Esophagus squamous epithelium (tissue), 5 donors: ENCODE results near the gene TCL1B. TPM values are rescaled to one million over a fixed set of nuclear protein-coding genes. Genes with fewer than 3 reads are reported as not detected.

Experiments
- DNase-seq: peaks from one replicate; lab custom pipeline; 2025; lab: John Stamatoyannopoulos, UW
- H3K27ac ChIP-seq, 4 donors: fragments of 200-600 bp; sonication (generic); one replicate each; pipeline ENCODE4 v1.5.1; 2016 to 2019; ENCODE audit warnings: mild to moderate bottlenecking in 1 of 4
- H3K27me3 ChIP-seq, 4 donors: fragments of 200-600 bp; sonication (generic); 1 replicate in 3 of 4; 2 replicates in 1 of 4; pipeline versions ENCODE4 v1.5.1 to v1.6.0; 2017 to 2021; ENCODE audit warnings: antibody characterized with exemption in 1 of 4
- H3K36me3 ChIP-seq, 3 donors: fragments of 200-600 bp; sonication (generic); one replicate each; pipeline ENCODE4 v1.5.1; 2016 to 2019
- H3K4me1 ChIP-seq, 3 donors: fragments of 200-600 bp; sonication (generic); one replicate each; pipeline ENCODE4 v1.5.1; 2017 to 2019
- H3K4me3 ChIP-seq, 4 donors: fragments of 200-600 bp; sonication (generic); 1 replicate in 3 of 4; 2 replicates in 1 of 4; pipeline ENCODE4 v1.5.1; 2016 to 2019; ENCODE audit warnings: mild to moderate bottlenecking in 2 of 4, moderate library complexity in 1 of 4
- H3K9me3 ChIP-seq, 3 donors: fragments of 200-600 bp; sonication (generic); one replicate each; pipeline ENCODE4 v1.5.1; 2016 to 2019
- CTCF ChIP-seq, 6 experiments: fragments of 450-650 bp in 4 of 6; fragments of 200-600 bp in 2 of 6; sonication (generic) in 2 of 6; IDR thresholded peaks; one replicate each; pipeline ENCODE4 v1.5.1; 2016 to 2019; ENCODE audit warnings: antibody characterized with exemption in 6 of 6, mild to moderate bottlenecking in 4 of 6, moderate library complexity in 4 of 6
- POLR2A ChIP-seq, 4 donors: fragments of 450-650 bp; IDR thresholded peaks; one replicate each; pipeline ENCODE4 v1.6.1; 2017; ENCODE audit warnings: antibody characterized with exemption in 4 of 4, mild to moderate bottlenecking in 4 of 4, moderate library complexity in 3 of 4
- WGBS, 2 donors: methylation state at CpG; one replicate each; pipeline ENCODE4 v1.1.5; 2018; 5-methylcytosine and 5-hydroxymethylcytosine counted together
- intact Hi-C: fragments of 100-400 bp; cut with DNase I; formaldehyde crosslinking; loops from one replicate; pipeline ENCODE4 v1.15.0; 2022
- total RNA-seq, 4 donors: library from RNA; depleted of rRNA; stranded (reverse); fragments of >200 nt; gene quantifications; one replicate each; pipeline ENCODE4 v1.1.0, GENCODE V29; 2016
- donor health status: DM: yes; HTN: yes; CAD: no.

The TCL1B gene
- total RNA-seq, 4 donors from 2014 or later = not detected

GRCh38 chr14:95651028-95651427, 35.2 kb upstream of the TCL1B start:
- 51 to 72% methylated on average over 3 to 4 of the region's 7 CpGs for WGBS, 2 donors

GRCh38 chr14:95651821-95652583, 34.2 kb upstream of the TCL1B start:
- TF ChIP-seq CTCF (IDR thresholded peaks at IDR 0.05) = no peak
- no peak for TF ChIP-seq POLR2A (IDR thresholded peaks at IDR 0.05)
- H3K4me1 ChIP-seq = no peaks in the 10 kb centered on the region
- peaks cover 0 to 3% (median 0%) of the 10 kb centered on the region in 4 donors for H3K27me3 ChIP-seq
- DNase-seq = no peak
- H3K4me3 ChIP-seq = no peak overlapping the region
- H3K27ac ChIP-seq = no peak overlapping the region
- no peaks in the 10 kb centered on the region for H3K36me3 ChIP-seq
- no peaks in the 10 kb centered on the region for H3K9me3 ChIP-seq
- 43 to 48% methylated on average over 5 of the region's 5 CpGs for WGBS, 2 donors
- intact Hi-C loops = no loop called here

More at GRCh38 chr14:95651028-95651427, 35.2 kb upstream of the TCL1B start:
- intact Hi-C loops = no loop called here
- Histone ChIP-seq H3K9me3 (no peaks in the 10 kb centered on the region), H3K27me3 (peaks cover 0 to 5% (median 0%) of the 10 kb centered on the region in 4 donors), H3K27ac (no peak overlapping the region), H3K4me3 (no peak overlapping the region), H3K36me3 (no peaks in the 10 kb centered on the region), H3K4me1 (no peaks in the 10 kb centered on the region)
- TF ChIP-seq CTCF (IDR thresholded peaks at IDR 0.05) (no peak), POLR2A (IDR thresholded peaks at IDR 0.05) (no peak)
- no peak for DNase-seq

- H3K36me3 ChIP-seq = no peaks in the 10 kb centered on the region
- DNase-seq = no peak
- no peak overlapping the region for H3K27ac ChIP-seq
- H3K4me1 ChIP-seq = no peaks in the 10 kb centered on the region
- H3K9me3 ChIP-seq = no peaks in the 10 kb centered on the region
- TF ChIP-seq POLR2A (IDR thresholded peaks at IDR 0.05) = no peak
- peaks cover 0 to 2% (median 0%) of the 10 kb centered on the region in 4 donors for H3K27me3 ChIP-seq
- intact Hi-C loops = no loop called here
- no peak overlapping the region for H3K4me3 ChIP-seq
- WGBS, 2 donors = 52 to 76% methylated on average over 2 of the region's 2 CpGs
Measured at GRCh38 chr14:95652690-95653089, 33.5 kb upstream of the TCL1B start.

GRCh38 chr14:95655461-95655860, 30.8 kb upstream of the TCL1B start:
- no peaks in the 10 kb centered on the region for H3K4me1 ChIP-seq
- no peak overlapping the region for H3K4me3 ChIP-seq
- H3K9me3 ChIP-seq = no peaks in the 10 kb centered on the region
- no peaks in the 10 kb centered on the region for H3K36me3 ChIP-seq
- peaks cover 0 to 29% (median 0%) of the 10 kb centered on the region in 4 donors for H3K27me3 ChIP-seq
- no peak overlapping the region for H3K27ac ChIP-seq
- intact Hi-C loops = no loop called here
- no peak for TF ChIP-seq POLR2A (IDR thresholded peaks at IDR 0.05)
- TF ChIP-seq CTCF (IDR thresholded peaks at IDR 0.05) = no peak
- no peak for DNase-seq
- 33 to 67% methylated on average over 1 of the region's 1 CpG for WGBS, 2 donors

GRCh38 chr14:95656634-95657033, 29.6 kb upstream of the TCL1B start:
- H3K27ac ChIP-seq = no peak overlapping the region
- no peaks in the 10 kb centered on the region for H3K4me1 ChIP-seq
- no peaks in the 10 kb centered on the region for H3K36me3 ChIP-seq
- WGBS, 2 donors = 75 to 79% methylated on average over 5 of the region's 5 CpGs
- no peak for DNase-seq
- TF ChIP-seq CTCF (IDR thresholded peaks at IDR 0.05) (no peak), POLR2A (IDR thresholded peaks at IDR 0.05) (no peak)
- intact Hi-C loops = no loop called here
- peaks cover 0 to 36% (median 0%) of the 10 kb centered on the region in 4 donors for H3K27me3 ChIP-seq
- no peaks in the 10 kb centered on the region for H3K9me3 ChIP-seq
- no peak overlapping the region for H3K4me3 ChIP-seq
